Measurements from ENCODE around the gene MCF2L.

GRCh38 chr13:112984954-112985802, 16.2 kb downstream of the MCF2L start:
- peak in 1 of 4 experiments; percentile 8 for TF ChIP-seq CTCF (IDR thresholded peaks at IDR 0.05)
- TF ChIP-seq POLR2AphosphoS5 (IDR thresholded peaks at IDR 0.05): no peak
- no peak for TF ChIP-seq POLR2A (IDR thresholded peaks at IDR 0.05)
